ENCODE measurements around the gene PKIB.

GRCh38 chr6:122704066-122704465 is 93.9 kb downstream of the PKIB start:
- TF ChIP-seq CTCF (IDR thresholded peaks at IDR 0.05) (no peak), EP300 (IDR thresholded peaks at IDR 0.05) (no peak)

All from ovary (tissue), 3 donors.